Activated T-cell treated with anti-CD3 and anti-CD28 coated beads for 1 hour (primary cell): ENCODE measurements around the gene THTPA.

Source experiments
- DNase-seq: peaks from one replicate; pipeline ENCODE4 v3.0.0-alpha.2; 2020; ENCODE audit warnings: low read depth

THTPA gene

DNA sequence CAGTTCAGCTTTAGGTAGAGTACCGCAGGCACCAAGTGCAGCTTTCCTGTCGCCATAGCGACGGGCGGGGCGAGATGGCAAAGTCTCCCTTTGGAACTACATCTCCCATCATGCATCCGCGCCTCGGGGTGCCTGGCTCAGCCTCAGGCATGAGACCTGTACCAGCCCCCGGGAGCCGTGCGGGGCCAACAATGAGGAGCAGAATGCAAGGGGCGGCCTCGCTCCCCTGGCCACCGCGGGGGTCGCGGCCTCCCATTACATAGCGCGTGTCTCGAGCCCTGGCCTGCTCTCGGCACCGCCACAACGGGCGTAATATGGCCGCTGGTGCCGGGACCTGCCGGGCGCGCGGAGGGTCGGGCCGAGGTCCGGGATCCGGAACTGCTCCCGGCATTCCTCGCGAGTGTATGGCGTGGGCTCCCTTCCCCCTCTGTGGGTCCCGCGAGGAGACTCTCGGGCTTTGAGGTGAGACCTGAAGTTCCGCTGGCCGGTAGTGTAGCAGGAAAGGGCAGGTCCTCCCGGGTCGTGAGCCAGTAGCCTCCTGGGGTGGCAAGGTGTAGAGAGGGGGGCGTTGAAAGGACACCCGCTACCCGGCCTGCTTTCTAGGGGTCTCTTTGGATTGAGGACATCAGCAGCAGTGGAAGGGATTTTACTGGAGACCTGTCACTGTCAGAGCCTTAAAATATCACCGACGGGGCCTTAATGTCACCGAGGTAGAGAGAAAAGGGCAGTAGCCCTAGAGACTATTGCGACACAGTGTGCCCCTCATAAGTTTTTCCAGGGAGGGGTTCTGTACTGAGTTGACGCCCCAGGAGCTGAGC, at the start of gene THTPA:
THTPA (plus strand) TSS at position 390 of the 818 bp plus-strand sequence. CDS start 487 bp downstream, outside the sequence.
- peak; percentile 92 for DNase-seq

- no peak for DNase-seq
Measured at GRCh38 chr14:23512156-23512555, 43.9 kb upstream of the THTPA start.

- DNase-seq = no peak
Measured at GRCh38 chr14:23513005-23513817, 42.9 kb upstream of the THTPA start.

DNA sequence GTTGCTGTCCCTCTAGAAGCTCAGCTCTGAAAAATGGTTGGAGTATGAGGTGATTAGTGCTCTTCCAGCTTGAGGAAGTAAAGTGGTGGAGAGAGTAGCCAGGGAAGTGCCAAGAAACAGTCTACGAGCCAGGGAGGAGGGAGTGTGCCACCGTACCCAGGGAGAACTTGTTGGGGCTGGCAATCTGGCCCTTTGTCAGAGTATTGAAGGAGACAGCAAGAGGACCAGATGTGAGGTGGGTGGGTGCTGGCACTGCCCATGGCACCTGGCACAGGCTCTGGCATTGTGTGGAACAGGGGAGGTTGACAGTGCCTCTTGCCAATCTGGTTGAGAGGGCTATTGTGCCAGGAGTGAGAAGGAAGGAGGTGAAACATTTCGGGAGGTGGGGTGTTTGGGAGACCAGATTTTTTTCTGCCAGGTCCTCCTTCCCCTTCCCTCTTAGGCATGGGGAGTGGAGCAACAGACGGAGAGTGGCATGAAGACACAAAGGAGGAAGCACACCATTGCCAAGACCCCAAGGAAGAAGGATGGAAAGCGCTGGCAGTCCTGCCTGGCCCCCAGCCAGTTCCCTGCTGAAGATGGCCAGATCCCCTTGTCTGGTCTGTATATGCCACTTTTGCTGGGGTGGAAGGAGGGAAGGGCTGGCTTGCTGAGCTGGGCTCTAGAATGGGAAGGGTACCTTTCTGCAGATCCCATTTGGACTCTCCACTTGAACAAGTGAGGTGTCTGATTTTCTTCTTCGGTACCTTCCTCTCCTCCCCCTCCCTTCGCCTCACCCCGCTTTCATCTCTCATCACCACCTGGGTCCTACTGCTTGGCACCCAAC, 42.0 kb upstream of the THTPA start:
- no peak for DNase-seq

GRCh38 chr14:23514644-23514957, 41.5 kb upstream of the THTPA start:
- DNase-seq = no peak

- DNase-seq = no peak
Measured at GRCh38 chr14:23517650-23518326, 38.3 kb upstream of the THTPA start.

- DNase-seq = no peak
Measured at GRCh38 chr14:23518709-23519108, 37.4 kb upstream of the THTPA start.

- no peak for DNase-seq
Measured at GRCh38 chr14:23520899-23521533, 35.1 kb upstream of the THTPA start.

DNA sequence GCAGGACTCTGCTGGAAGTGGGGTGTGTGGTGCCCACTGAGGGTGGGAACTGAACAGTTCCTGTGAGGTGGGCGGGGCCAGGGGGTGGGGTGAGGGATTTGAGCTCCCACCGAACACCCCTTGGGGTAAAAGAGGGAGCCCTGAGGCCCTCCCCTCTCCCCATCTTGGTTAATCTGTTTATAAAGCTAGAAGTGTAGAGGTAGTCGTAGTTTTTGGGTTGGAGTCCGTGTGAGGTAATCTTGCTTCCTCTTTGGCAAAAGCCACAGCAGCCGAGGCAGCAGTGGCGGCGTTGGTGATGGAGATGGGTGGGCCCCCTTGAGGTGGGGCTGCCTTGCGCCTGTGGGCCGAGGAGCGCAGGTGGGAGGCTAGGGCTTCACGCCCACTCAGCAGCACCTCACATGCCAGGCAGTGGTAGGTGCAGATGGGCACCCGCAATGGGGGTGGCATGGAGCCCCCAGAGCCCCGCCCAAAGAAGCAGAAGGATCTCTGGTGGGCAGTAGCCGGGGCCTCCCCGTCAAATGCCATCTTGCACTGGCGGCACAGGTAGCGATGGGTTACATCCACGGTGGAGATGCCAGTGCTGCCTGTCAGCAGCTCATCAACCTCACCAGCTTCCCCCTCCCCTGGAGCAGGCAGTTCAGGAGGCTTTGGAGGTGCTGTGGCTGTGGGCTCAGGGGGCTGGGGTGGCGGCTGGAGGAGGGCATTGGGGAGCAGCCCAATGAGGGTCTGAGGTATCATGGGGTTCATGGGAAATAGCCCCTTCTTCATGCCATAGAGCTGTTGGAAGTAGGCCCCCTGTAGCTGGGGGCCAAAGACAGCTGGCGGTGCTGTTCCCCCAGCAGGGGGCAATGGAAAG, 34.1 kb upstream of the THTPA start:
- DNase-seq = no peak

DNA sequence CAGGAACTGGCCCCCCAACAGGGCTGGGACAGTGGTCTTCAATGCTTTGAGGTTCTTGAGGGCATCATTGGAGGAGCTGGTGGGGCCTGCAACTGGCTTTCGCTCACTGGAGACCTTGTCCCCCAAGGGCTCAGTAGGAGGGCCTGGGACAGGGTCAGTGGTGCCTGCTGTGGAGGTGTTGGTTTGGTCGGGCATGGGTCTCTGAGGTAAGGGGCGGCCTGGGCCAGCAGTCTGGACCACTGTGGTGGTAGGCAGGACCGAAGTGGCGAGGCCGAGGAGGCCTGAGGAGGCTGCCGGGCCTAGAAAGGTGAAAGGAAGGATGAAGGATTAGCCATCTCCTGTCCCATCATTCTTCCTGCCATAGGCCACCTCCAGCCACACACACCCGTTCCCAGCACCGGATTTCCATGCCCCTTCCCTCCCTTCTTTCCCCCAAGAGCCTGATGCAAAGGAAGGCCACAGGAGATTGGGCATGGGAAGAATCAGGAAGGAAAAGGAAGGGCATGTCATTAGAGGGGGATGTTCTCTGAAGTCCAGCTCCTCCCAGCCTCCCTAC, 33.4 kb upstream of the THTPA start:
- DNase-seq = no peak

DNA sequence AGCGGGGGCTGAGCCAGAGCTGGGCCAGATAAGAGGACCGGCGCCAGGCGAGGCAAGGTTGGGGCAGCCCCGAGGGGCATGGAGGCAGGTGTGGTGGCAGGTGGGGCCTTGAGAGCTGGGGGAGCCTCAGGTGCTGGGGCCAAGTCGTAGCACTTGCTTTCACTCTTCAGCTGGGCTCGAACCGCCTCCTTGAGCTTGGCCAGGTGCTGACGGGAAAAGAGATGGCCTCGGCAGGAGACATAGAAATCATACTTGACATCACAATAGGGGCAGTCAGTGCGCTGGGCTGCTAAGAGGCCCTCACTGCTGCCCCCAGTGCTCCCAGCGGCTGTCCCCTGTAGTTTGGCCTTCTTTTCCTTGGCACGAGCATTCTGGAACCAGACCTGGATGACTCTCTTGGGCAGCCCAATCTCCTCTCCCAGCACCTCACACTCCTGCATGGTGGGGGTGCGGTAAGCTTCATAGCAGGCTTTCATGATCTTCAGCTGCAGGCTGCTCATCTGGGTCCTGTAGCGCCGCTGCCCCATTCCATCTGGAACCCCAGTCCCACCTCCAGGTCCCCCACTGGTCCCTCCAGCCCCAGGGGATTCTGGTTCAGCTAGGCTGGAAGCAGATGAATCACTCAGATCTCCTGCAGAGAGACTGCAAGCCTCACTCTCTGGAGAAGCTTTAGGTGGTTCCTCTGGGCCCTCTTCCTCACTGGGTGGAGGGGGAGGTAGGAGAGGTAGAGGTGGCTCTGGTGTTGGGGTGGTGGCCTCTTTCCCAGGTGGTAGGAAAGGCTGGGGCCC, 32.6 kb upstream of the THTPA start:
- no peak for DNase-seq

GRCh38 chr14:23524954-23525353, 31.1 kb upstream of the THTPA start:
- DNase-seq = no peak

DNA sequence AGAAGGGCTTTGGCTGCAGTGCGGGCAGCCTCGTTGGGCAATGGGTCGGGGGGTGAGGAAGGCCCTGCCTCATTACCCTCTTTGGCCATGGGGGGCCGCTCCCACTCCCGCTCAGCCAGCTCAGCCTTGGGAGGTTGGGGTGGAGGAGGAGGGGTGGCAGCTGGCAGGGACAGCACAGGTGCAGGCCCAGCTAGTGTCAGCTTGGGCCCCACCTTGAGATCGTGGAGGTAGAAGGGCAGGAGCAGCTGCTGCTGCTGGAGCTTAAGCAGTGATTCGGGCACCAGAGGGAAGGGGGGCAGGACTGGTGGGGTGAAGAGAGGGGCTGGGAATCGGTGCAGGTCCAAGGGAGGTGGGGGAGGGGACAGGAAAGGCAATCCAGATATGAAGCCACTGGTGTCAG, 30.5 kb upstream of the THTPA start:
- DNase-seq = no peak

GRCh38 chr14:23528555-23528954, 27.5 kb upstream of the THTPA start:
- no peak for DNase-seq

DNA sequence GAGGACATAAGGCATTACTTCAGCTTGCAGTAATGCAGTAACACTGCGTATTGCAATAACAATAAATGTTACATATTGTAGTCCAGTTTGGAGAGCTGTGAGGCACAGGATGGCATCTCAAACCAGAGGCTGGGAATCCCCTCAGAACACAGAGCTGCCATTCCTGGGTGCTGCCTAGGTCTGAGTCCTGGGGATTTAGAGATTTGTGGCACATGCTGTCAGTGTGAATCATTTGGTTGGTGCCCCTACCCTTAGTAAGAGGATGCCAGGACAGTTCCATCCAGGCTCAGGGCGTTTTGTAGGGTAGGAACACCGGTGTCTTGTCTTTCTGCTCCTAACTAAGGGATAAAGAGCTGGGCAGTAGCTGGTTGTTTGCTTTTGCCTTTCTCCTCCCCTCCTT, 27.1 kb upstream of the THTPA start:
- no peak for DNase-seq

DNA sequence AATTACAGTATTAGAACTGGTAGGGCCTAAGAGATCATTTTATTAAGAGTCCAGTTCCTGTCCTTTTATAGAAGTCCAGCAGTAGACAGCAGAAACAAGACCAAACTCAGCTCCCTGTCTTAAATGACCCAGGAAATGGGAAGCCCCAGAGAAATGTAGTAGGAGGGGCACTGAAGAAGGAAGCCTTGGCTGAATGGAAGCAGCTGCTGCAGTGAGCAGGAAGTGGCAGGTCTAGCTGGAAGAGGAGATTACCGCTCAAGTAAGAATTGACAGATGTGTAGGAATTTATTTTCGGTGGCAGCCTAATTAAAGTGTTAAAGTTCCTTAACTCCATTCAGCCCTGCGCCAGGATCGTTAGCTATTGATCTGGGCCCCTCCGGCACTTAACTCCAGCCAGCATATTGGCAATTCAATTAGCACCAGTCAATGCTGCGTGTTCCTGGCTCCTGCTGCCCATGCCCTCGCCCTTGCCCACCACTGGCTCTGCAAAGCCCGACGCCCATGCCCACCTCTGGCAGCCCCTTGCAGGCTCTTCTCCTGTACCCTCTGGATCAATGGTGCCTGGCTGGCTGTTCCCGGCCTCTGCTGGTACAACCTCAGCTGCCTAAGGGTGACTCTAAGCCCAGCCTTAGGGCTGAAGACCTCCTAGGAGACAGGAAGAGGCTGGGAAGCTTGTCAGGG, 25.6 kb upstream of the THTPA start:
- DNase-seq = no peak

DNA sequence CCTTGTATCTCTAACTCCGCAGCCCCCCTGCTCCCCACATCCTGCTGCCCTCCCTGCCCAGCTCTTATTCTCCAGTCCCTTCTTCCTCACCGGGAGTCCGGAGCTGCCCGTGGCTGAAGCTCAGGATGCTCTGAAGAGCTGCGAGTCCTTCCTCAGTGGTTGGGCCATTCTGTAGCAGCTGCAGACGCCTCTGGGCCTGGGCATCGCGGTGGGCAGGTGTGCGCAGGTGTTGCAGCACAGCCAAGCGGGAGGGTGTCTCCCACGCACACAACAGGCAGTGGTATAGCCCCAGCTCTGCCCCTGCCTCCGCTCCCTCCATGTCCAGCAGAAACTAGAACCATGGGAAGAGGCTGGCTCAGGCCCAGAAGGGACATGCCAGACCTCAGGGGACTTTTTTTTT, 24.7 kb upstream of the THTPA start:
- DNase-seq = no peak

DNA sequence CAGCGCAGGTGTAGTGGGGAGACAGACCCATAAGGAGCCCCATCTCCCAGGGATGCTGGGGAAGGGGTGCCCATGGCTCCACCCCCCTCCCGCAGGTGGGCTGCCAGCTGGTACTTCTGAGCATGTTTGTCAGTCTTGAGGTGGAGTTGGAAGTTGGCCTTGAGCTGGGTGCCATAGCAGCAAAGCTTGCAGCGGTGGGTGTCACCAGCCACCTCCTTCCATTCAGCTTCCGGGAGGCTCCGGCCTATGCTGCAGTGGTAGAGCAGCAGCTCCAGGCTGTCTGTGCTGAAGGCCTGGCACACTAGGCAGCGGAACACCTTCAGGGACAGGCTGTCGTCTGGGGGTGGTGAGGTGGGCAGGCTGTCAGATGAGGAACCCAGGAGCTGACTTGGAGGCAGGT, 23.4 kb upstream of the THTPA start:
- DNase-seq = no peak
